CD4-positive, alpha-beta T cell treated with Interleukin-6 for 4 hours (primary cell): Measurements from ENCODE around the gene LRP11.
A peak's percentile ranks its signal among the peaks of the same experiment; 100 is the strongest.
"Not testable (repeated sequence)": the region's sequence is repeated elsewhere in the genome, so short reads cannot be mapped to it uniquely, and the experiment has no call there.

Experiments used
- DNase-seq: peaks from one replicate; pipeline ENCODE4 v3.0.0-alpha.2; 2020; ENCODE audit warnings: mixed read lengths

LRP11 gene

DNA sequence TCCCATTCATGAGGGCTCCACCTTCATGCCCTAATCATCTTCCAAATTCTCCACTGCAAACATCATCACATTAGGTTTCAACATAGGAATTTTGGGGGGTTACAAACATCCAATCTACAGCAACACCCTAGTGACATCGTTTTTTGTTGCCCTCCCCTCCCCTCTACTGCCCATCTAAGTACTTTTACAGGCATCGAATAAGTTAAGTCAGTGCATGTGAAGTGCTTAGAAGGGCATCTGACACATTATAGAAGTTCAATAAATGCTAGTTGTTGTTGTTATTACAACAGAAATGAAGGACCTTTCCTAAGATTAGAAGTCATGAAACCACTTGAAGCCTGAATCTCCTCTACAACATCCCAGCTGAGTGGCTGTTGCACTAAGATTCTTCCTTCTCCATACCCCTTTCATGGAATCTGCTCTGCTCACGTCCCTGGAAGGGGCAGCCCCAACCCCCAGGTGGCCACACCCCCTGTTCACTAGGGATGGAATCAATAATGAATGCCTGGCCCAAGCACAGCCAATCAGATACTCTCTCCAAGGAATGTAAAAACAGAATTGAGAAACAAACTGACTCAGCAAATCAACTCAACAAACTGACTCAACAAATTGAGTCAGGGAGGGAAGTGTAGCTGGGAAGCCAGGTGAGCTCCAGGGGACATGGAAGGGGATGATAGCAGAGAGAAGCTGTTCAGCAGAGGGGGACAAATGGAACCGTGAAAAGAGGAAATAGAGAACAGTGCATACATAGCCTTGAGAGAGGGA, 3.9 kb upstream of the LRP11 start:
- no peak for DNase-seq

DNA sequence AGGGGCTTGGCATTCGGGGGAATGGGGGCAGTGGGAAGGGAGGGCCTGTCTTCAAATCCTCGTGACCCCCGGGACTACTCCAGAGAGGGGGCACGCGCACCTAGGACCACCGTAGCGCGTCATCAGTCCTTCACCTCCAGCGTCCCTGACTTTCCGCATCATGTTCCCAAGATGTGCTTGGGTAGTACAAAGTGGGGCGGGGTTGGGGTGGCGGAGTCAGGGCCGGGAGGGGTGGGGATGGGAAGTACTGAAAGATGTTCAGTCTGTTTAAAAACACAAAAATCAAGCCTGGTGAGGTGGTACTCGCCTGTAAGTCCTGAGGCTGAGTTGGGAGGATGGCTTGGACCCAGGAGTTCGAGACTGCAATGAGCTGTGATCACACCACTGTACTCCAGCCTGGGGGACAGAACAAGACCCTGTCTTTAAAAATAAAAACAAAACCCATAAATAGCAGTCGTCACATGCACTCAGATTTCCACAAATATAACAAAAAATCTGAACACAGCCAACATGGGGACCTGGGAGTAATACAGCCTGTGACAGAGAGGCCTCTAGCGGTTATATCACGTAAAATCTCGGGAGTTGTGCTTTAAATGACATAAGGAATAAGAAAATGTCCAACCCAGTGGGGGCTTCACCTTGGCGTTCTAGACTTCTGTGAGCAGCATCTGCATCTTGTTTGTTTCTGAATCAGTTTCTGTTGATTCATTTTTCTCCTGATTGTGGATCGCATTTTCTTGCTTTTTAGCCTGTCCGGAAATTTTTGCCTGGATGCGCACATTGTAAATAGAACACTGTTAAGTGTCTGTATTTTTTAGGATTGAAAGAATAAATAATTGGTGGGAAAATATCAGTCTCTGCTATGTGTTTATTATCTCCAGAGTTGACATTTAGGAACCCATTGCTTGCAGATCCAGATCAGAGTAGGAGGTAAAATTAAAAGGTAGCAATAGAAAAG, 698 bp upstream of the LRP11 start:
- DNase-seq, result peak; percentile 35

DNA sequence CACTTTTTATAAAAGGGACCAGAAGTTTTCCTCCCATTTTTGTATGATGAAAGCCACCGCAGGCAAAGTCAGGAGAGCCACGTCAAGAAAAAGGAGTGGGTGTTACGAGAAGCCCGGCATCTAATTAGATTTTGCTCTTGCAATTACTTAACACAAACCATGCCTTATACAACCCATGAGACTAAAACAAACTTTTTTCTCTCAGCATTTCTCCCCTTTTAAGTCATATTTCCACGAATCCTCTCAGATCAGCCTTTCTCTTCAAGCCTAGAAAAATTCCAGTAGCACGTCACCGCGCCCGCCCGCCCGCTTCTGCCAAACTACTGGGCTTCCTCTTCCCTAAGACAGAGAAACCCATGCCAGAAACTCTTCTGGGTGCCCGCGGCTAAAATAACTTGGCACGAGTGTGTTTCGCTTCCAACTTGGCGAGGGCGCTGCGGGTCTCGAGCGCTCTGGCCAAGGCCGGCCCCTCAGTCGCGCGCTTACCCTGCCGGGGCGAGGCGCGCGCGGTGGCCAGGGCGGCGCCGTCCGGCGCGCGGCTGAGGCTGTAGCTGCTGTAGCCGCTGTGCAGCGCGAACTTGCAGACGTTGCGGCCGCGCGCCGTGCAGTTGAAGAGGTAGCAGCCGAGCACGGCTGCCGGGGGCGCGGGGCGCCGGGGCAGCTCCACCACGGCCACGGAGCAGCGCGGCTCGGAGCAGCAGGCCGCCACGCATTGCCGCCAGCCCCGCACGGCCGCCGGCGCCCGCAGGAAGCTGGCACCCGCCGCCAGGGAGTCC, 1.0 kb downstream of the LRP11 start:
- DNase-seq, result peak; percentile 34

DNA sequence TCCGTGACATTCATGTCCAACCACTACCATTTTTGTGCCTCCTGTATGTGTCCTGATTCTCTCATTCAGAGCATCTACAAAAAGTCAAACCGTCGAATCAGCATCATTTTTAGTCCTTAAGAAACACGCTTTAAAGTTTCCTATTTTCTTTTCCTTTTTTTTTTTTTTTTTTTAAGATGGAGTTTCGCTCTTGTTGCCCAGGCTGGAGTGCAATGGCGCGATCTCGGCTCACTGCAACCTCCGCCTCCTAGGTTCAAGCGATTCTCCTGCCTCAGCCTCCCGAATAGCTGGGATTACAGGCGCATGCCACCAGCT, 1.8 kb downstream of the LRP11 start:
- DNase-seq, result not testable (repeated sequence)

DNA sequence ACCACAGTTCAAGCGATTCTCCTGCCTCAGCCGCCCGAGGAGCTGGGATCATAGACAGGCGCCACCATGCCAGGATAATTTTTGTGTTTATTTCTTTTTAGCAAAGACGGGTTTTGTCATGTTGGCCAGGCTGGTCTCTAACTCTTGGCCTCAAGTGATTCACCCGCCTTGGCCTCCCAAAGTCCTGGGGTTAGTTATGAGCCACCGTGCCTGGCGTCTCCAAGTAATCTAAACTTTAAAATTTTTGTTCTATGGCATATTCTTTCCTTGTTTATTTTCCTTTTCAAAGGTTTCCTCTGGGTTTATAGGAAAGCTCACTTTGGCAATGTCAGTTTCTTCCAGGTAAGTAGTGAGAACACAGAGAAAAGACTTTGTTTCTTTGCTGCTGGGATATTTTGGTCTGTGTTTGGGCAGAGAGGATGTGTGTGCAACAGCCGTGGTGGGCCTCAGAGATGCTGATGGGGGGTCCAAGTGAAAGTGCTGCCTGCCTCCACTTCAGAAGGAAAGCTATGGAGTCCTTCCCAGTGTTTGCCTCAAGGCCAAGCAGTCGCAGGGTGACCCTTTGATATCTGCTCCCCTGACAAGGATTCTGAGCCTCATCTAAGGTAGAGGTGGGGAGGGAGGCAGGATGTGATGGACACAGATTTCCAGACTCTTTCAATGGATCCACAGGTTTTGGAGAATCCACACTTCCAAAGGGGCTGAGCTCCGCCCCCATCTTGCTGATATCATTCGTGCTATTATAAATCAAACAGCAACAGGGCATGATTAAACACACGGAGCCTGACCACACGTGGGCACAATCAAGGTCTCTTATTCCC, 2.3 kb downstream of the LRP11 start:
- DNase-seq, result no peak

DNA sequence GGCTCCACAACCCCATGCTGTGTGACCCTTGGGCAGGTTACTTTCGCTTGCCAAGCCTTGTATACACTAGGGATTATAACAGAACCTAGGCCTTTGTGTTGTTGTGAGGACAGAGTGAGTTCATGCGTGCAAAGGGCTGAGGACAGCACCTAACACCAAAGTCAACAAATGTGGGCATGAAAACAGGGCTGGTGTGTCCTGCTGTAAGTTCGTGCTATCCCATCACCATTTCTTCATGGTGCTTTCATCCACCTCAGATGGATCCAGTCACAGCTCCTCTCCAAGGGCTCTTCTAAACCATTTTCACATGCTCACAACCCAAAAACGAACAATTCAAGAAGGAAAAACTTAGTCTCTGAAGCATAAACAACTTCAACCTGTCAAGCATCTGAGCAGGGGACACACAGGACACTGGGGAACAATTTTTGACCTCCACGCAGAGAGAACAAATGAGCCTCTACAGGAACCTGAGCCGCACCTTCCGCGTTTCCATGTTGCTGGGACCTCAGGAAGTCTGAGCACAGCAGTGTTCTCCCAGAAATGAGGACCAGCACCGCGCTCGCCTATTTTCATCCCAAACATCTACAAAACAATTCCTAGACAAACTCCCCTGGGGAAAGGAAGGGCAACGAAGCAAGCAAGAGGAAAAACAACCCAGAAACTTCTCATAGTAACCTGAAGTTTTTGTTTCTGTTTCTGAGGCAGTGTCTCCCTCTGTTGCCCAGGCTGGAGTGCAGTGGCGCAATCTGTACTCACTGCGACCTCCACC, 3.1 kb downstream of the LRP11 start:
- no peak for DNase-seq

DNA sequence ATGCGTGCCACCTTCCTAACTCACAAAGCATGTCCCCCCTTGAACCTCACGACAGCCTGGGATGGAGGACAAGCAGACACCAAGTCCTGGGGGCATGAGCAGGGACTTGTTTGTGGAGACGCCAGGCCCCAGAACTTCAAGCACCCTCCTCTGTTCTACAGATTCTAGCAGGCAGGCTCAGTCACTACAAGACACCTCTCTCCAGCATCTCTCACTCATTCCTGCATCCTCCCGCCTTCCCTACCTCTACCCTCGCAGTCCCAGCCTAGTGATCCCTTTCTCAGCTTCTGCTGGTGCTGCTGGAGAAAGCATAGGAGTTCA, 3.7 kb downstream of the LRP11 start:
- DNase-seq, result no peak

DNA sequence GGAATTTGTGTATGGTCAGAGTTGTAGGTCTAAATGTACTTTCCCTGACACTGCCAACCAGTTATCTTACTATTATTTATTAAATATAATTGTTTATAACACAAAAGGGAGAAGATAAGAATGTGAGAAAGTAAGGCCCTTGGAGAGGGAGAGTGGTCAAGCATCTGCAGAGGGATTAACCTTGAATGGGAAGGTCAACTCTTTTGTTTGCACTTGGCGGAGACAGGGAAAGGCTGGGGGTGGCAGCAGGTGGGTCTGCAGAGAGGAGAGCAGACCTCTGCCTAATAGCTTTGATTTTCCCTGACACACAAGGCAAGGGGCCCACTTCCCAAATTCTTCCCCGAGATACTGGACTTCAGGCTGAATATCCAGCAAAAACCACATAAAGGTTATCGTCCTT, 4.2 kb downstream of the LRP11 start:
- DNase-seq, result no peak

DNA sequence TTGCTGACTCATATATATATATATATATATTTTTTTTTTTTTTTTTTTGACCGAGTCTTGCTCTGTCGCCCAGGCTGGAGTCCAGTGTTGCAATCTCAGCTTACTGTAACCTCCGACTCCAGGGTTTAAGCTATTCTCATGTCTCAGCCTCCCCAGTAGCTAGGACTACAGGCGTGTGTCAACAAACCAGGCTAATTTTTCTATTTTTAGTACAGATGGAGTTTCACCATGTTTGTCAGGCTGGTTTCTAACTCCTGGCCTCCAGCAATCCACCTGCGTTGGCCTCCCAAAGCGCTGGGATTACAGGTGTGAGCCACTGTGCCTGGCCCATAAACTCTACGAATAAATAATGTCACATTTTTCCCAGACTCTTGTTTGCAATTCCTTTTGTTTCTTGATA, 4.8 kb downstream of the LRP11 start:
- DNase-seq, result no peak

DNA sequence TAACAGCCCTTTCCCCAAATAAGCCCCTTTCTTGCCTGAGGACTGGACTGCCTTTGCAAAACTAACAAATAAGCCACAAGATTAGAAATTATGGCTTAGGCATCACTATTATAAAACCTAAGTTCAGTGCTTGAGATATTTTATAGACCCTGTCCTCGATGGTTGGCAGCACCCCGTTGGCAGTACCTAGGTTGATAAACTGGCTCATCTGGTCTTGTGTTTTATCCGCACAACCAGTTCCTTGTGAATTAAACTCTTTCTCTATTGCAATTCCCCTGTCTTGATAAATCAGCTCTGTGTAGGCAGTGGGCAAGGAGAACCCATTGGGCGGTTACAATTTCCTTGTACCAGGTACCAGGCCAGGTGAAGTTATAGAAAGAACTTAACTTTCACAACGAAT, 6.6 kb downstream of the LRP11 start:
- no peak for DNase-seq

DNA sequence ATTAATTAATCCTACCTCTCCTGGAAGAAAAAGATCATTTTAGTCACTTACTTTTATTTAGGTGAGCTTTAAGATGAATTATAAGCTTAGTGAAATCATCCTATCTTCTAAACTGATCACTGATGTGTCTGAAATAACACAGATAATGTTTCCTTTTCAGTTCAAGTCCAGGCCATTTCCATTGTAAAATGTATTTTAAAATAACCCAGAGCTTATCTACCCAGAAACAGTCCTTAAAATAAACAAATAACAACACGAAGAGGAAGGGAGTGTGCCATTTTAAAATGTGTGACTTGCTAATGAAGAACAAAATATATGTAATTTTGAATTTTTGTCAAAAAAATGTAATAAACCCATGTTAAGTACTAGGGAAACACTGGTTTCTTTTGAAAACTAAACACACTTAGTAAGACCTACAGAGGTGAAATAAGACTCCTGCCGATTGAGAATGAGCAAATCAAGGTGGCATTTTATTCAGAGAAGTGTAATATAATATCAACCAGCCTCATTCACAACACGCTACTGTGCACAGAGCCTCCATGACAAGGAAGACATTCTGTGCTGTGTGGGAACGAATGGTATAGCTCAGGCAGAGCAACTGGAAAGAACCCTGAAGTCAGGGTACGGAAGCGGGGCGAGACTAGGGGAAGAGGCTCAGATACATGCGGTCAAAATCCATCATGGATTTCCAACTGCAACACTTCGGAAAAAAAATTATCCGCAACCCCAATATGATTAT, 7.7 kb downstream of the LRP11 start:
- DNase-seq, result no peak

DNA sequence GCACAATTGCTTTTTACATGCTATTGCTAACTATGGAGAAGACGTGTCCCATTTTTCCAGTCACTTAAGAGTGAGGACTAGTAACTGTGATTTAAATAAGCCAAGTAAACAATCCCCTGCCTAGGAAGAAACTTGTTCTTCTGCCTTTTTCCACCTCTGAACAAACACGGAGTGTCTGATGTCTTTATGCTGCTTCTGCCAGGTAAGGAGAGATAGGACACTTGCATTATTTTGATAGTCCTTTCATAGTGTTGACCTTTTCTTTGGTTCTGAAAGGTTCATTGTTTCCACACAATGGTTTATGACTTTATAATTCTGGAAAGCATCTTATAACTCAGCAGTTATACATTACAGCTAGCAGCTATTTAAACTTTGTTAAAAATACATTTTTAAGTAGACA, 8.4 kb downstream of the LRP11 start:
- DNase-seq, result no peak

DNA sequence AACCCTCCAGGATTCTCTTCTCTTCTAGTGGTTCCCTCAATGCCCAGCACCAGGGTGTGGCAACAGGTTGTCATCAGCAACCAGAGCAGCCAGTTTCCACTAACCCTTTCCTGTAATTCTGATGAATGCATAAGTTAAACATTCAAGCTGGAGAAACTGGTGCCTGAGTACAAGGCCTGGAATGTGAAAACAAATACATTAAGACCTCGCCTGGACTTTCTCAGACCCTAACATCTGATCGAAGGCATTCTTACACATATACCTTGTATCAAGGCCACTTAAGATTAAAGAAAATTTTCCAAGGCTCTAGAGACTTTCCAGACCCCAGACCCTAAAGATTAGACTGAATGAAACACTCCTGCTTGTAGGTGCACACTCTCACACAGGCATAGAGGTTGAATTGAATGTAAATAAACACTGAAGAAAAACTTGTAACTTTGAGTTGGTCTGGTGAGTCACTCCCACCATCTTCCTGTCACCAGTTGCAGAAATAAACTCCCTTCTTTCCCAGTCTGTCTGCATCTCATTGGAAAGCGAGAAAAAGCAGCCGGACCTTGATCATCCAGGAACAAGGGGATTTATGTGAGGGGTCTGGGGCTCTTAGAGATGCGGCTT, 9.0 kb downstream of the LRP11 start:
- no peak for DNase-seq

DNA sequence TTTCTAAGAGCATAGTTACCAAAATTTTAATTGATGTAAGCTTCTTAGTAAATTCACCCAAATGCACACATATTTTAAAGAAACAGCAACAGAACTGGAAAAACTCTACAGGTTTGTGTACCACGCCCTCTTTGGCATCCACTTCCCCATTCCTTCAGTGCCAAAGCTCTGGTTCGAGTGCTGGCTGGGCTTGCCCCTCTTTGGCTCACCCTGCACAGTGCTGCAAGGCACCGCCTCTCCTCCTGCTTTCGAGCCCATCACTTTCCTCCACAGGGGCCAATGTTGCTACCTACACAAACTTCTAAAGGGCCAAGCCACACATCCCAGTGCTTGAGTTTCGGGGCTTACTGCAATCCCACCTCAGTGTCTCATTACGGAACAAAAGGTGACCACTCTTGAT, 9.6 kb downstream of the LRP11 start:
- no peak for DNase-seq

DNA sequence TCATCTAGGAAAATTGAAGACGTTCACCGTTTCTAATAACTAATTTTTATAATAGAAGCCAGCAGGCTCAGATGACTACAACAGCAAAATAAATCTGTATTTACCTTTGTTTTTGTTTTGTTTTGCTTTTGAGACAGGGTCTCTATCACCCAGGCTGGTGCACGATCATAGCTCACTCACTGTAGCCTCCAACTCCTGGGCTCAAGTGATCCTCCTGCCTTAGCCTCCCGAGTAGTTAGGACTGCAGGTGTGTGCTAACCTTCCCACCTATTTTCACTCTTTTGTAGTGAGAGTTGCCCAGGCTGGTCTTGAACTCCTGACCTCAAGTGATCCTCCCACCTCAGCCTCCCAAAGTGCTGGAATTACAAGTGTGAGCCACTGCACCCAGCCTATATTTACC, 10.1 kb downstream of the LRP11 start:
- DNase-seq, result not testable (repeated sequence)

DNA sequence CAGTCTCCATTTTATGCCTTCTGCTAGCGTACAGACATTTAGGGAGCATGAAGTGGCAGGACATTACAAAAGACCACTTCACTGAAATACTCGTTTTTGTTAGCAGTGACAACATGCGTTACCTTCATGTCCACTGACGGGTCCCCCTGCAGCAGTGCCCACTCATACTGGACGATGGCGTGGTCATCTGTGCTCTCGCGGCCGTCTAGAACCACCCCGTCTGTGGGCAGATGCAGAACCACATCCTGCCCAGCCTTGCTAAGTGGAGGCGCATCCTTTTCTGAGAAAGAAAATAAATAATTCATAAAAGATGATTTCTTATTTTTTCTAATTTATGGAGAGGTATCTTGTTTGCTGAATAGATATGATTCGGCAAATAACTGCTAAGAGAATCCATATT, 11.3 kb downstream of the LRP11 start:
- DNase-seq, result no peak

DNA sequence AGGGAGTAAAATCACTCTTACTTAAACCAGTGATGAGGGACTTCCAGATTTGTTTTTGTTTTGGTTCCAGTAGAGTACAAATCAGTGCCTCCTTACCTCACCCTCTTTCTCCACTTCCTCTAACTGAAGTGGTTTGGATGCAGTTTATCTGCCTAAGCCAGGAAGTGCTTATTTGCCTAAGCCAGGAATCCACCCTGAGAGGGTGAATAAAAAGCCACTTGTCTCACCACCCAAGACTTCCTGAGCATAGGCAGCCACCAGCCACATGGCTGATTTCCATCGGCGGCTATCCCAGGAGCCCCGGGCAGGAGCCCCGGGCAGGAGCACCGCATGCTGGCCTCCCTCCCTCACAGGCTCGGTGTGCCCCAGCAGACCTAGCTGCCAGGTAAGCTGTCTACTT, 12.0 kb downstream of the LRP11 start:
- no peak for DNase-seq

DNA sequence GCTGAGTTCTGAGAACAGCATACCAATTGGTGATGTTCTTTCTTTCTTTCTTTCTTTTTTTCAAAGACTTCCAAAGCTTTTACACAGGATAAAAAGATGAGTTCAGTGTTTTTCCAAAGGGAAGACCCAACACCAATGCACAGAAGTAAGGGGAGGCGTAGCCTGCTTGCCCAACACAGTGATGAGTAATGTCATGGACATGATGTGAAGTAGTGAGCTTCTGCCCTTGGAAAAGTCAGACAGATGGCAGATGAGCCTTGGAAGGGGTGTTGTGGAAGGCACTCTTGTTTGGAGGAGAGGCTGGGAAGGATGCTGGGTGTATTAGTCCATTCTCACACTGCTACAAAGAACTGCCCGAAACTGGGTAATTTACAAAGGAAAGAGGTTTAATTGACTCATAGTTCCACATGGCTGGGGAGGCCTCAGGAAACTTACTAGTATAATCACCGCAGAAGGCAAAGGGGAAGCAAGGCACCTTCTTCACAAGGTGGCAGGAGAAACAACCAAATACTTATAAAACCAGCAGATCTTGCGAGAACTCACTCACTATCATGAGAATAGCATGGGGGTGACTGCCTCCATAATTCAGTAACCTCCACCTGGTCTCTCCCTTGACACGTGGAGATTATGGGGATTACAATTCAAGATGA, 12.6 kb downstream of the LRP11 start:
- no peak for DNase-seq

DNA sequence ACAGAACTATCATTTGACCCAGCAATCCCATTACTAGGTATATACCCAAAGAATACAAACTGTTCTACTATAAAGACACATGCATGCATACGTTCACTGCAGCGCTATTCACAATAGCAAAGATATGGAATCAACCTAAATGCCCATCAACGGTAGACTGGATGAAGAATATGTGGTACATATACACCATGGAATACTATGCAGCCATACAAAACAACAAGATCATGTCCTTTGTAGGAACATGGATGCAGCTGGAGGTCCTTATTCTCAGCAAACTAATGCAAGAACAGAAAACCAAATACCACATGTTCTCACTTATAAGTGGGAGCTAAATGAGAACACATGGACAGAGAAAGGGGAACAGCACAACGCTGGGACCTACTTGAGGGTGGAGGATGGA, 15.8 kb downstream of the LRP11 start:
- DNase-seq, result not testable (repeated sequence)

DNA sequence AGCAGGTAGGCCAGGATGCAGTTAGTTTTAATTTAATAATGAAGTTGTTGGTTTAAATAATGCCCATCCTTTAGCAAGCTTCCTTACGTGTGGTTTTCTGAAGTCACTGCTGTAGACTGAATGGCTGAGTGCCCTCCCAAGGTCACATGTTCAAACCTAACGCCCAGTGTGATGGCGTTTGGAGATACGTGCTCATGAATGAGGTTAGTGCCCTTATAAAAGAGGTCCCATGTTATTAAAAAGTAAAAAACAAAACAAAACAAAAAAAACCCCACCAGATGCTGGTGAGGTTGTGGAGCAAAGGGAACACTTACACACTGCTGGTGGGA, 16.3 kb downstream of the LRP11 start:
- DNase-seq, result no peak
